DND-41 (cell line): ENCODE measurements around the gene TMEM132C.

Experiments used
- CTCF ChIP-seq: IDR thresholded peaks from 2 replicates; pipeline ENCODE4 v1.5.1; 2012; ENCODE audit warnings: borderline replicate concordance, low read length, moderate library complexity, mild to moderate bottlenecking; ENCODE audit not compliant: poor library complexity, severe bottlenecking; ENCODE audit errors: extremely low read depth
- EZH2 ChIP-seq: IDR thresholded peaks from 3 replicates; pipeline ENCODE4 v1.6.1; 2012; ENCODE audit warnings: borderline replicate concordance, low read depth, mild to moderate bottlenecking, moderate library complexity, low read length, inconsistent platforms; ENCODE audit not compliant: severe bottlenecking

GRCh38 chr12:128661226-128661569 lies 394.2 kb downstream of the TMEM132C start:
- no peak for TF ChIP-seq CTCF
- TF ChIP-seq EZH2, result no peak
